K562 (cell line): ENCODE data around the gene AIG1.

Experiments used
- MTA3 ChIP-seq: fragments of 450-650 bp; formaldehyde crosslinking; IDR thresholded peaks from 2 replicates; pipeline ENCODE4 v1.6.1; 2017; ENCODE audit warnings: mild to moderate bottlenecking, borderline replicate concordance
- TSHZ1 ChIP-seq: fragments of 250-450 bp; sonication (Bioruptor Pico); IDR thresholded peaks from 2 replicates; pipeline ENCODE4 v1.4.0; 2020; ENCODE audit warnings: mild to moderate bottlenecking, moderate library complexity
- ZBTB40 ChIP-seq, 2 experiments: fragments of 450-650 bp in 1 of 2; sonication (generic) in 1 of 2; formaldehyde crosslinking in 1 of 2; IDR thresholded peaks; 2 replicates each; pipeline versions ENCODE4 v1.7.1 to v1.9.0; 2016 to 2022; ENCODE audit warnings: inconsistent platforms in 1 of 2, mild to moderate bottlenecking in 1 of 2, missing genetic modification reagents in 1 of 2

GRCh38 chr6:143241111-143241510 is 180.4 kb downstream of the AIG1 start:
- TF ChIP-seq MTA3 (no peak), TSHZ1 (CRISPR knock-in tag) (no peak), ZBTB40 (IDR thresholded peaks at IDR 0.05) (no peak), ZBTB40 (CRISPR knock-in tag; IDR thresholded peaks at IDR 0.05) (no peak)
